GM12875 (cell line): ENCODE data around the gene POU2F1.
"Not testable (repeated sequence)": the region's sequence is repeated elsewhere in the genome, so short reads cannot be mapped to it uniquely, and the experiment has no call there.

Experiments
- H3K4me3 ChIP-seq: one replicate; pipeline ENCODE4 v1.5.1; 2011; ENCODE audit warnings: low read depth, low read length, control low read depth
- TF ChIP-seq, protein P1 (sequence below): IDR thresholded peaks from 2 replicates; pipeline ENCODE4 v1.5.1; 2011; ENCODE audit warnings: low read depth, mild to moderate bottlenecking, control low read depth, inconsistent platforms, low read length, moderate library complexity, borderline replicate concordance; ENCODE audit not compliant: insufficient read depth

POU2F1 gene

DNA sequence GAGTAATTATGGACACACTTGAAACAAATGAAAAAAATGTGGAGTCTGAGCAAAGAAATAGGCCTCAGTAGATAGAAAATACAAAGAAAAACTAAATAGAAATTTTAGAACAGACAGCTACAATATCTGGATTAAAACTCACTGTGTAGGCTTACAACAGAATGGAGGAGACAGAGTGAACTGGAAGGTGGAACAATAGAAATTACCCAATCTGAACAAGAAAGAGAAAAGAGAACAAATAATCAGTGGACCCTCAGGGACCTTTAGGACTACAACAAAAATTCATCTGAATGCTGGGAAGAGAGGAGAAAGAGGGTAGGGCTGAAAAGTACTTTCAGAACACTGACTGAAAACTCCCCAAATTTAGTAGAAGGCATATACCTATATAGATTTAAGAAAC, 90.0 kb downstream of the POU2F1 start:
- TF ChIP-seq, protein P1, sequence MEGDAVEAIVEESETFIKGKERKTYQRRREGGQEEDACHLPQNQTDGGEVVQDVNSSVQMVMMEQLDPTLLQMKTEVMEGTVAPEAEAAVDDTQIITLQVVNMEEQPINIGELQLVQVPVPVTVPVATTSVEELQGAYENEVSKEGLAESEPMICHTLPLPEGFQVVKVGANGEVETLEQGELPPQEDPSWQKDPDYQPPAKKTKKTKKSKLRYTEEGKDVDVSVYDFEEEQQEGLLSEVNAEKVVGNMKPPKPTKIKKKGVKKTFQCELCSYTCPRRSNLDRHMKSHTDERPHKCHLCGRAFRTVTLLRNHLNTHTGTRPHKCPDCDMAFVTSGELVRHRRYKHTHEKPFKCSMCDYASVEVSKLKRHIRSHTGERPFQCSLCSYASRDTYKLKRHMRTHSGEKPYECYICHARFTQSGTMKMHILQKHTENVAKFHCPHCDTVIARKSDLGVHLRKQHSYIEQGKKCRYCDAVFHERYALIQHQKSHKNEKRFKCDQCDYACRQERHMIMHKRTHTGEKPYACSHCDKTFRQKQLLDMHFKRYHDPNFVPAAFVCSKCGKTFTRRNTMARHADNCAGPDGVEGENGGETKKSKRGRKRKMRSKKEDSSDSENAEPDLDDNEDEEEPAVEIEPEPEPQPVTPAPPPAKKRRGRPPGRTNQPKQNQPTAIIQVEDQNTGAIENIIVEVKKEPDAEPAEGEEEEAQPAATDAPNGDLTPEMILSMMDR, result no peak
- H3K4me3 ChIP-seq, result no peak overlapping the region

DNA sequence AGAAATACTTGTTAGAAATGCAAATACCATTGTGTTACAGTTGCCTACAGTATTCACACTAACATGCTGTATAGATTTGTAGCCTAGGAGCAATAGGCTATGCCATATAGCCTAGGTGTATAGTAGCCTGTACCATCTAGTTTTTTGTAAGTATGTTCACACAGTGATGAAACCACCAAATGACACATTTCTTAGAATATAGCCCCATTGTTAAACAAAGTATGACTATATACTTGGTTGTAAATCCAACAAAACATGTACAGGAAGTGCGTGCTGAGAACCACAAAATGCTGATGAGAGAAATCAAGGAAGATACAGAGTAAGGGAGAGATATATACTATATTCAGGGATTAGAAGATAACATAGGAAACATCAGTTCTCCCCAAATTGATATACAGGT, 92.2 kb downstream of the POU2F1 start:
- TF ChIP-seq, protein P1, result no peak
- no peak overlapping the region for H3K4me3 ChIP-seq

DNA sequence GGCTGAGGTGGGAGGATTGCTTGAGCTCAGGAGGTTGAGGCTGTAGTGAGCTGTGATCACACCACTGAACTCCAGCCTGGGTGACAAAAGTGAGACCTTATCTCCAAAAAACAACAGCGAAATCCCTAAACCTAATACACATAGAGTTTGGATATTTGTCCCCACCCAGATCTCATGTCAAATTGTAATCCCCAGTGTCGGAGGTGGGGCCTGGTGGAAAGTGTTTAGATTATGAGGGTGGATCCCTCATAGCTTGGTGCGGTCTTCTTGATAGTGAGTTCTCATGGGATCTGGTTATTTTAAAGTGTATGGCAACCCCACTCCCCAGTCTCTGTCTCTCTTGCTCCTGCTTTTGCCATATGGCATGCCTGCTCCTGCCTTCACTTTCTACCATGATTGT, 94.0 kb downstream of the POU2F1 start:
- TF ChIP-seq, protein P1, result no peak
- no peak overlapping the region for H3K4me3 ChIP-seq

GRCh38 chr1:167317463-167317862, 96.8 kb downstream of the POU2F1 start:
- no peak overlapping the region for H3K4me3 ChIP-seq
- TF ChIP-seq, protein P1, result no peak

- not testable (repeated sequence) for H3K4me3 ChIP-seq
Observed at GRCh38 chr1:167319206-167319605, 98.5 kb downstream of the POU2F1 start.

GRCh38 chr1:167322483-167322882, 101.8 kb downstream of the POU2F1 start:
- H3K4me3 ChIP-seq, result no peak overlapping the region
- TF ChIP-seq, protein P1, result no peak

GRCh38 chr1:167325151-167325550, 104.5 kb downstream of the POU2F1 start:
- no peak overlapping the region for H3K4me3 ChIP-seq
- TF ChIP-seq, protein P1, result no peak

- TF ChIP-seq, protein P1, result no peak
- H3K4me3 ChIP-seq, result no peak overlapping the region
Observed at GRCh38 chr1:167328306-167328815, 107.7 kb downstream of the POU2F1 start.
